ENCODE measurements around the gene CCL25. TPM values are rescaled to one million over a fixed set of nuclear protein-coding genes. Genes with fewer than 3 reads are reported as not detected.

Gene CCL25
- total RNA-seq, 2 donors from 2014 or later, result not detected

DNA sequence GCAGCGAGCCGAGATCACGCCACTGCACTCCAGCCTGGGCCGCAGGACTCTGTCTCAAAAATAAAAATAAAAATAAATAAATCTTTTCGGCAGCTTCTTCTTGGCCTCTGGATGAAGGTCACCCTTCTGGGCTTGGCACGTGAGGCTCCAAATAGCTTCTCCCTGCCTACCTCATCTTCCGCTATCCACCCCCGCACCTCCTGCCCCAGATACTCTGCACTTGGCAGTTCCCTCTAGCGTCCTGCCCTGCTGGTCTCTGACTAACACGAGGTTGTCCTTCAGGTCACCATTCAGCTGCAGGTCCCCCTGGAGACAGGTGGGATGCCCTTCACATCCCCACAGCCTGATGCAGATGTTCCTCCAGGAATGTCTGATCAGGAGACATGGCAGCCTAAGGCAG lies 8.5 kb upstream of the CCL25 start:
- no peak overlapping the region for H3K9ac ChIP-seq (ENCODE audit: extremely low read depth, low read length, poor library complexity, severe bottlenecking)
- no peaks in the 10 kb centered on the region for H3K4me1 Mint-ChIP-seq
- 91 to 95% methylated on average over 9 to 10 of the region's 10 CpGs for WGBS, 2 experiments (ENCODE audit: insufficient coverage in 1 of 2, insufficient read length in 1 of 2)
- H3K27ac Mint-ChIP-seq, result no peak overlapping the region
- H3K4me1 ChIP-seq (ENCODE audit: control insufficient read depth, insufficient read depth, low read length), result no peaks in the 10 kb centered on the region
- H3K36me3 ChIP-seq (ENCODE audit: control insufficient read depth, insufficient read depth, low read length), result no peaks in the 10 kb centered on the region
- no peak overlapping the region for H3K4me3 ChIP-seq (ENCODE audit: low read length)
- H3K27me3 ChIP-seq (ENCODE audit: control insufficient read depth, insufficient read depth, low read length, poor library complexity, severe bottlenecking), result peaks cover 3% of the 10 kb centered on the region
- no peaks in the 10 kb centered on the region for H3K36me3 Mint-ChIP-seq (ENCODE audit: low read depth)
- no peak overlapping the region for H3K27ac ChIP-seq (ENCODE audit: low read depth, low read length)
- no peak overlapping the region for H3K4me3 Mint-ChIP-seq
- no peaks in the 10 kb centered on the region for H3K9me3 Mint-ChIP-seq
- H3K9me3 ChIP-seq (ENCODE audit: control insufficient read depth, low read length), result no peaks in the 10 kb centered on the region
- peaks cover 23% of the 10 kb centered on the region for H3K27me3 Mint-ChIP-seq (ENCODE audit: insufficient read depth)
- no peak for TF ChIP-seq CTCF (conservative IDR thresholded peaks at IDR 0.05)
- DNase-seq, result no peak

DNA sequence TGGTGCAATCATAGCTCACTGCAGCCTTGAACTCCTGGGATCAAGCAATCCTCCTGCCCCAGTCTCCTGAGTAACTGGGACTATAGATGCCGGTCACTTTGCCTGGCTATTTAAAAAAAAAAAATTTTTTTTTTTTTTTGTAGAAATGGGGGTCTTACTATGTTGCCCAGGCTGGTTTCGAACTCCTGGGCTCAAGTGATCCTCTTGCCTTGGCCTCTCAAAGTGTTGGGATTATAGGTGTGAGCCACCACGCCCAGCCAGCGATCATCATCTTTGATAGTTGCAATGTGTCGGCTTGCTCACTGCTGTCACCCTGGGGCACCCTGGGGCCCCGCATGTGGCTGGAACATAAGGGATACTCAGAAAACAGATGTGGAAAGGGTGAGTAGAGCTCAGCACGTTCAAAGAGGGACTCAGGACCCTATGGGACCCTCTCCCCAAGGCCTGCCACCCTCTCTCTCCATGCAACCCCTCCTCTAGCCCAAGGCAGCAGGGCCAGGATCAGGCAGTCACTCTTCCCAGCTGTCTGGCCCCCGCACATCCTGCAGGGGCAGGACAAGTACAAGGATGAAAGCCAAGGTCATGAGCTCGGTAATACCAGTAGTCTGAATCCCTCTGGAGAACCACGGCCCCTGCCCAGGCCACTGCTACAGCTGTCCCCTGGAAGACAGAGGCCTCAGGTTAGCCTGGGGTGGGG lies 6.5 kb upstream of the CCL25 start:
- H3K27me3 Mint-ChIP-seq (ENCODE audit: insufficient read depth), result peaks cover 42% of the 10 kb centered on the region
- DNase-seq, result no peak
- H3K9me3 ChIP-seq (ENCODE audit: control insufficient read depth, low read length), result no peaks in the 10 kb centered on the region
- no peak for TF ChIP-seq CTCF (conservative IDR thresholded peaks at IDR 0.05)
- H3K9me3 Mint-ChIP-seq, result no peaks in the 10 kb centered on the region
- H3K27ac ChIP-seq (ENCODE audit: low read depth, low read length), result no peak overlapping the region
- no peak overlapping the region for H3K9ac ChIP-seq (ENCODE audit: extremely low read depth, low read length, poor library complexity, severe bottlenecking)
- H3K27ac Mint-ChIP-seq, result no peak overlapping the region
- H3K36me3 Mint-ChIP-seq (ENCODE audit: low read depth), result no peaks in the 10 kb centered on the region
- H3K27me3 ChIP-seq (ENCODE audit: control insufficient read depth, insufficient read depth, low read length, poor library complexity, severe bottlenecking), result peaks cover 15% of the 10 kb centered on the region
- H3K4me3 ChIP-seq (ENCODE audit: low read length), result no peak overlapping the region
- no peaks in the 10 kb centered on the region for H3K4me1 Mint-ChIP-seq
- no peak overlapping the region for H3K4me3 Mint-ChIP-seq
- WGBS, 2 experiments (ENCODE audit: insufficient coverage in 1 of 2, insufficient read length in 1 of 2), result 81% methylated on average over 7 to 10 of the region's 10 CpGs
- H3K4me1 ChIP-seq (ENCODE audit: control insufficient read depth, insufficient read depth, low read length), result no peaks in the 10 kb centered on the region
- no peaks in the 10 kb centered on the region for H3K36me3 ChIP-seq (ENCODE audit: control insufficient read depth, insufficient read depth, low read length)

DNA sequence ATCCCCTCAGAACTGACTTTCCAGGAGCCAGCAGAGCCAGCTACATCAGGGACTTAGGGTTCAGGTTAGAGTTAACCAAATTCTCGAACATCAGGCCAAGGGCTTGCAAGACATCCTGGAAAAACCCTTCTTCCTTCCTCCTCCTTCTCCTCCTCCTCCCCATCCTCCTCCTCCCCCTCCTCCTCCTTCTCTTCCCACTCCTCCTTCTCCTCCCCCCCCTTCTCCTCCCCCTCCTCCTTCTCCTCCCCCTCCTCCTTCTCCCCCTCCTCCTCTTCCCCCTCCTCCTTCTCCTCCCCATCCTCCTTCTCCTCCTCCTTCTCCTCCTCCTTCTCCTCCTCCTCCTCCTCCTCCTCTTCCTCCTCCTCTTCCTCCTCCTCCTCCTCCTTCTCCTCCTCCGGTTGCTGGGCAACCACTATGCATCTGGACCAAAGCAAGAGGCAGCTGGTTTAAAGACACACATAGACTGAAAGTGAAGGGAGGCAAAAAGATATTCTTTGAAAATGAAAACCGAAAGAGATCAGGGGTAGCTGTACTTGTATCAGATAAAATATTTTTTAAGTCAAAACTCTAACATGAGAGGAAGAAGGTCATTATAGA lies 5.9 kb upstream of the CCL25 start:
- no peak overlapping the region for H3K4me3 Mint-ChIP-seq
- H3K9me3 Mint-ChIP-seq, result no peaks in the 10 kb centered on the region
- H3K9me3 ChIP-seq (ENCODE audit: control insufficient read depth, low read length), result no peaks in the 10 kb centered on the region
- H3K4me1 ChIP-seq (ENCODE audit: control insufficient read depth, insufficient read depth, low read length), result no peaks in the 10 kb centered on the region
- H3K27ac Mint-ChIP-seq, result no peak overlapping the region
- H3K36me3 ChIP-seq (ENCODE audit: control insufficient read depth, insufficient read depth, low read length), result no peaks in the 10 kb centered on the region
- H3K27me3 Mint-ChIP-seq (ENCODE audit: insufficient read depth), result peaks cover 42% of the 10 kb centered on the region
- H3K27ac ChIP-seq (ENCODE audit: low read depth, low read length), result no peak overlapping the region
- no peak overlapping the region for H3K4me3 ChIP-seq (ENCODE audit: low read length)
- no peak overlapping the region for H3K9ac ChIP-seq (ENCODE audit: extremely low read depth, low read length, poor library complexity, severe bottlenecking)
- H3K4me1 Mint-ChIP-seq, result no peaks in the 10 kb centered on the region
- WGBS, 2 experiments (ENCODE audit: insufficient coverage in 1 of 2, insufficient read length in 1 of 2), result 90% methylated on average over 2 of the region's 3 CpGs; no CpG with 5 or more reads in 1 of the 2 experiments
- H3K36me3 Mint-ChIP-seq (ENCODE audit: low read depth), result no peaks in the 10 kb centered on the region
- no peak for TF ChIP-seq CTCF (conservative IDR thresholded peaks at IDR 0.05)
- peaks cover 15% of the 10 kb centered on the region for H3K27me3 ChIP-seq (ENCODE audit: control insufficient read depth, insufficient read depth, low read length, poor library complexity, severe bottlenecking)
- no peak for DNase-seq

Measured in endodermal cell (in vitro differentiated cells).